SK-N-SH (cell line): ENCODE measurements around the gene UCK2. TPM values are rescaled to one million over a fixed set of nuclear protein-coding genes. Genes with fewer than 3 reads are reported as not detected.

Experiments
- CTCF ChIA-PET: fragments of 300-600, 350-600 bp; formaldehyde crosslinking; extraction: SDS; loops from one replicate; lab custom pipeline; 2021; lab: Yijun Ruan, JAX
- POLR2A ChIA-PET: fragments of 350-600 bp; sonication (Branson Sonifier 250); formaldehyde crosslinking; extraction: SDS; loops from one replicate; lab custom pipeline; 2020; ENCODE audit warnings: antibody characterized with exemption, inconsistent platforms; lab: Yijun Ruan, JAX
- DNase-seq: peaks from one replicate; pipeline ENCODE4 v3.0.0; 2012
- H2AFZ ChIP-seq: fragments of 200-600 bp; sonication (generic); 2 replicates; pipeline ENCODE4 v1.8.1; 2016; ENCODE audit warnings: antibody characterized with exemption, mild to moderate bottlenecking, low read depth
- H3F3A ChIP-seq: fragments of 200-600 bp; sonication (generic); replicated peaks from 2 replicates; pipeline ENCODE3; 2016; ENCODE audit warnings: antibody characterized with exemption, mild to moderate bottlenecking; ENCODE audit not compliant: insufficient read depth
- H3K27ac ChIP-seq, 2 experiments: fragments of 200-500 bp in 1 of 2; fragments of 200-600 bp in 1 of 2; sonication (Bioruptor generic) in 1 of 2; sonication (generic), shearing (Covaris generic) in 1 of 2; 2 replicates each; pipeline versions ENCODE4 v1.5.1 to v1.6.1; 2014 to 2016; ENCODE audit warnings: low read depth in 2 of 2, inconsistent platforms in 1 of 2, low read length in 1 of 2, mild to moderate bottlenecking in 1 of 2, mixed read lengths in 1 of 2
- H3K27me3 ChIP-seq: fragments of 200-600 bp; sonication (generic), shearing (Covaris generic); 2 replicates; pipeline ENCODE4 v1.6.1; 2016; ENCODE audit warnings: mixed run types; ENCODE audit not compliant: insufficient read depth
- H3K36me3 ChIP-seq, 2 experiments: fragments of 200-500 bp in 1 of 2; fragments of 200-600 bp in 1 of 2; sonication (Bioruptor generic) in 1 of 2; sonication (generic) in 1 of 2; replicated peaks in 1 of 2; 2 replicates each; pipeline versions ENCODE3 to v1.5.1; 2014 to 2016; ENCODE audit warnings: low read length in 1 of 2, mild to moderate bottlenecking in 1 of 2; ENCODE audit not compliant: insufficient read depth in 2 of 2, control insufficient read depth in 1 of 2
- H3K4me1 ChIP-seq, 2 experiments: fragments of 200-500 bp in 1 of 2; fragments of 200-600 bp in 1 of 2; sonication (Bioruptor generic) in 1 of 2; sonication (generic), shearing (Covaris generic) in 1 of 2; 2 replicates each; pipeline versions ENCODE4 v1.5.1 to v1.6.1; 2014 to 2016; ENCODE audit warnings: low read depth in 1 of 2, low read length in 1 of 2, mixed run types in 1 of 2; ENCODE audit not compliant: insufficient read depth in 2 of 2, control insufficient read depth in 1 of 2
- H3K4me2 ChIP-seq: fragments of 200-600 bp; sonication (generic), shearing (Covaris generic); 2 replicates; pipeline ENCODE4 v1.6.1; 2017; ENCODE audit warnings: mixed run types
- H3K4me3 ChIP-seq, 2 experiments: fragments of 200-500 bp in 1 of 2; fragments of 200-600 bp in 1 of 2; sonication (Bioruptor generic) in 1 of 2; sonication (generic), shearing (Covaris generic) in 1 of 2; 2 replicates each; pipeline versions ENCODE4 v1.5.1 to v1.8.1; 2014 to 2016; ENCODE audit warnings: low read depth in 2 of 2, inconsistent platforms in 1 of 2, low read length in 1 of 2, mild to moderate bottlenecking in 1 of 2, mixed read lengths in 1 of 2, moderate library complexity in 1 of 2
- H3K79me2 ChIP-seq: fragments of 200-600 bp; sonication (generic); 2 replicates; pipeline ENCODE4 v1.8.1; 2017; ENCODE audit warnings: mild to moderate bottlenecking; ENCODE audit not compliant: insufficient read depth
- H3K9ac ChIP-seq: fragments of 200-600 bp; sonication (generic); 2 replicates; pipeline ENCODE4 v1.6.1; 2017; ENCODE audit warnings: mixed run types
- H3K9me2 ChIP-seq: fragments of 200-600 bp; sonication (generic); 2 replicates; pipeline ENCODE4 v1.6.1; 2017; ENCODE audit warnings: mixed run types
- H3K9me3 ChIP-seq: fragments of 200-600 bp; sonication (generic); 2 replicates; pipeline ENCODE4 v1.6.1; 2017; ENCODE audit warnings: mixed run types, mild to moderate bottlenecking, moderate library complexity
- H4K20me1 ChIP-seq: fragments of 200-600 bp; sonication (generic); 2 replicates; pipeline ENCODE4 v1.6.1; 2017; ENCODE audit warnings: mild to moderate bottlenecking, mixed run types; ENCODE audit not compliant: insufficient read depth
- CHD2 ChIP-seq: fragments of 150-350 bp; IDR thresholded peaks from 2 replicates; pipeline ENCODE4 v1.6.1; 2018; ENCODE audit warnings: low read length; ENCODE audit not compliant: partially characterized antibody
- EP300 ChIP-seq, 2 experiments: IDR thresholded peaks; 2 replicates each; pipeline versions ENCODE4 v1.4.0 to v1.6.1; 2012; ENCODE audit warnings: borderline replicate concordance in 1 of 2, low read depth in 1 of 2, low read length in 1 of 2
- EZH2phosphoT487 ChIP-seq: fragments of 200-600 bp; sonication (generic); IDR thresholded peaks from 2 replicates; pipeline ENCODE4 v1.6.1; 2017; ENCODE audit warnings: low read depth, mixed run types, mild to moderate bottlenecking, antibody characterized with exemption, moderate library complexity, borderline replicate concordance
- FOXJ3 ChIP-seq: sonication (generic); formaldehyde crosslinking; IDR thresholded peaks from 2 replicates; pipeline ENCODE4 v1.5.1; 2020; ENCODE audit warnings: mild to moderate bottlenecking, missing genetic modification reagents
- GABPA ChIP-seq: IDR thresholded peaks from 2 replicates; pipeline ENCODE4 v1.4.0; 2012; ENCODE audit warnings: low read depth, mild to moderate bottlenecking
- GATA2 ChIP-seq: sonication (generic); formaldehyde crosslinking; IDR thresholded peaks from 2 replicates; pipeline ENCODE4 v1.5.0; 2020; ENCODE audit warnings: mild to moderate bottlenecking, missing genetic modification reagents
- IRF3 ChIP-seq: fragments of 150-350 bp; IDR thresholded peaks from 2 replicates; pipeline ENCODE4 v1.6.1; 2016; ENCODE audit warnings: mild to moderate bottlenecking, low read depth, low read length
- MEF2A ChIP-seq: IDR thresholded peaks from 2 replicates; pipeline ENCODE4 v1.4.0; 2012; ENCODE audit warnings: low read depth, borderline replicate concordance
- MXI1 ChIP-seq: IDR thresholded peaks from 2 replicates; pipeline ENCODE4 v1.6.1; 2012; ENCODE audit warnings: mild to moderate bottlenecking, low read depth, low read length, improper control_type of control experiment
- NFIC ChIP-seq: IDR thresholded peaks from 2 replicates; pipeline ENCODE4 v1.4.0; 2012; ENCODE audit warnings: borderline replicate concordance
- NRF1 ChIP-seq: IDR thresholded peaks from 2 replicates; pipeline ENCODE4 v1.6.1; 2012; ENCODE audit warnings: low read depth, mild to moderate bottlenecking, low read length
- POLR2AphosphoS5 ChIP-seq: IDR thresholded peaks from 2 replicates; pipeline ENCODE4 v1.6.1; 2012; ENCODE audit warnings: low read depth, low read length
- RAD21 ChIP-seq: IDR thresholded peaks from 2 replicates; pipeline ENCODE4 v1.6.1; 2012; ENCODE audit warnings: mild to moderate bottlenecking, low read length
- RCOR1 ChIP-seq: fragments of 150-350 bp; IDR thresholded peaks from 2 replicates; pipeline ENCODE4 v1.6.1; 2017; ENCODE audit warnings: antibody characterized with exemption, low read length
- TAF1 ChIP-seq: IDR thresholded peaks from 2 replicates; pipeline ENCODE4 v1.6.1; 2012; ENCODE audit warnings: low read depth, mild to moderate bottlenecking, low read length, moderate library complexity, borderline replicate concordance
- USF1 ChIP-seq: IDR thresholded peaks from 2 replicates; pipeline ENCODE4 v1.4.0; 2012; ENCODE audit warnings: low read depth, borderline replicate concordance
- YY1 ChIP-seq: IDR thresholded peaks from 2 replicates; pipeline ENCODE4 v1.4.0; 2012; ENCODE audit warnings: low read depth, mild to moderate bottlenecking
- WGBS: methylation state at CpG from one replicate; pipeline ENCODE4 v1.1.6; 2017; ENCODE audit warnings: low lambda C conversion rate; 5-methylcytosine and 5-hydroxymethylcytosine counted together
- polyA plus RNA-seq, 3 experiments: library from polyadenylated mRNA; depleted of rRNA; stranded (reverse); fragments of >200 nt; gene quantifications; 2 replicates each; pipeline ENCODE4 v1.2.3, GENCODE V29; 2012
- TF ChIP-seq, protein P1 (sequence below): IDR thresholded peaks from 2 replicates; pipeline ENCODE4; 2012
- TF ChIP-seq, protein P2 (sequence below): IDR thresholded peaks from 2 replicates; pipeline ENCODE4 v1.4.0; 2012; ENCODE audit warnings: low read depth
- TF ChIP-seq, protein P3 (sequence below): IDR thresholded peaks from 2 replicates; pipeline ENCODE4 v1.6.1; 2012; ENCODE audit warnings: mild to moderate bottlenecking, low read depth, low read length, moderate library complexity

UCK2 gene
- polyA plus RNA-seq, 1 of the 3 experiments (the other 2 are of a cell fraction): 53.7 TPM

GRCh38 chr1:165877411-165877810 lies 50.0 kb downstream of the UCK2 start:
- Histone ChIP-seq H4K20me1 (no peaks in the 10 kb centered on the region; the same call in 1 of the 2 replicates), H3K9ac (no peak overlapping the region), H3K27me3 (no peaks in the 10 kb centered on the region), H3K36me3 (no peaks in the 10 kb centered on the region), H3K9me3 (no peaks in the 10 kb centered on the region), H3K27ac (no peak overlapping the region), H3F3A (no peaks in the 10 kb centered on the region), H3K79me2 (peaks cover 85% of the 10 kb centered on the region), H3K4me3 (no peak overlapping the region), H3K4me1 (peaks cover 0 to 4% of the 10 kb centered on the region in 2 experiments; a peak in 1 of 4 replicates), H3K4me2 (no peak overlapping the region), H2AFZ (no peak overlapping the region), H3K9me2 (no peaks in the 10 kb centered on the region)
- DNase-seq: no peak
- ChIA-PET POLR2A (no interaction called here), CTCF (no interaction called here)
- TF ChIP-seq TAF1 (no peak), CHD2 (no peak), EP300 (IDR thresholded peaks at IDR 0.05; ENCODE audit: borderline replicate concordance in 1 of 2, low read depth in 1 of 2, low read length in 1 of 2) (no peak), MXI1 (no peak), EZH2phosphoT487 (no peak), GATA2 (no peak), FOXJ3 (no peak), YY1 (no peak), POLR2AphosphoS5 (no peak), NFIC (no peak), MEF2A (no peak), NRF1 (no peak), RCOR1 (no peak)
- TF ChIP-seq, protein P1, sequence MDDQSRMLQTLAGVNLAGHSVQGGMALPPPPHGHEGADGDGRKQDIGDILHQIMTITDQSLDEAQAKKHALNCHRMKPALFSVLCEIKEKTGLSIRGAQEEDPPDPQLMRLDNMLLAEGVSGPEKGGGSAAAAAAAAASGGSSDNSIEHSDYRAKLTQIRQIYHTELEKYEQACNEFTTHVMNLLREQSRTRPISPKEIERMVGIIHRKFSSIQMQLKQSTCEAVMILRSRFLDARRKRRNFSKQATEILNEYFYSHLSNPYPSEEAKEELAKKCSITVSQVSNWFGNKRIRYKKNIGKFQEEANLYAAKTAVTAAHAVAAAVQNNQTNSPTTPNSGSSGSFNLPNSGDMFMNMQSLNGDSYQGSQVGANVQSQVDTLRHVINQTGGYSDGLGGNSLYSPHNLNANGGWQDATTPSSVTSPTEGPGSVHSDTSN: no peak
- TF ChIP-seq, protein P2, sequence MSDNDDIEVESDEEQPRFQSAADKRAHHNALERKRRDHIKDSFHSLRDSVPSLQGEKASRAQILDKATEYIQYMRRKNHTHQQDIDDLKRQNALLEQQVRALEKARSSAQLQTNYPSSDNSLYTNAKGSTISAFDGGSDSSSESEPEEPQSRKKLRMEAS: no peak
- WGBS: 95% methylated on average over 9 of the region's 9 CpGs

GRCh38 chr1:165877940-165878556 lies 50.6 kb downstream of the UCK2 start:
- Histone ChIP-seq H3F3A (no peaks in the 10 kb centered on the region), H3K27ac (no peak overlapping the region), H3K4me2 (no peak overlapping the region), H3K4me1 (peaks cover 0 to 4% of the 10 kb centered on the region in 2 experiments; a peak in 1 of 4 replicates), H4K20me1 (no peaks in the 10 kb centered on the region; the same call in 1 of the 2 replicates), H3K36me3 (no peaks in the 10 kb centered on the region), H3K9me2 (no peaks in the 10 kb centered on the region), H2AFZ (no peak overlapping the region), H3K9me3 (no peaks in the 10 kb centered on the region), H3K27me3 (no peaks in the 10 kb centered on the region), H3K4me3 (no peak overlapping the region), H3K79me2 (peaks cover 79% of the 10 kb centered on the region), H3K9ac (no peak overlapping the region)
- WGBS: 92% methylated on average over 7 of the region's 7 CpGs
- POLR2A ChIA-PET: no interaction called here
- DNase-seq: no peak
- CTCF ChIA-PET: no interaction called here
- TF ChIP-seq GABPA: no peak
- TF ChIP-seq, protein P3, sequence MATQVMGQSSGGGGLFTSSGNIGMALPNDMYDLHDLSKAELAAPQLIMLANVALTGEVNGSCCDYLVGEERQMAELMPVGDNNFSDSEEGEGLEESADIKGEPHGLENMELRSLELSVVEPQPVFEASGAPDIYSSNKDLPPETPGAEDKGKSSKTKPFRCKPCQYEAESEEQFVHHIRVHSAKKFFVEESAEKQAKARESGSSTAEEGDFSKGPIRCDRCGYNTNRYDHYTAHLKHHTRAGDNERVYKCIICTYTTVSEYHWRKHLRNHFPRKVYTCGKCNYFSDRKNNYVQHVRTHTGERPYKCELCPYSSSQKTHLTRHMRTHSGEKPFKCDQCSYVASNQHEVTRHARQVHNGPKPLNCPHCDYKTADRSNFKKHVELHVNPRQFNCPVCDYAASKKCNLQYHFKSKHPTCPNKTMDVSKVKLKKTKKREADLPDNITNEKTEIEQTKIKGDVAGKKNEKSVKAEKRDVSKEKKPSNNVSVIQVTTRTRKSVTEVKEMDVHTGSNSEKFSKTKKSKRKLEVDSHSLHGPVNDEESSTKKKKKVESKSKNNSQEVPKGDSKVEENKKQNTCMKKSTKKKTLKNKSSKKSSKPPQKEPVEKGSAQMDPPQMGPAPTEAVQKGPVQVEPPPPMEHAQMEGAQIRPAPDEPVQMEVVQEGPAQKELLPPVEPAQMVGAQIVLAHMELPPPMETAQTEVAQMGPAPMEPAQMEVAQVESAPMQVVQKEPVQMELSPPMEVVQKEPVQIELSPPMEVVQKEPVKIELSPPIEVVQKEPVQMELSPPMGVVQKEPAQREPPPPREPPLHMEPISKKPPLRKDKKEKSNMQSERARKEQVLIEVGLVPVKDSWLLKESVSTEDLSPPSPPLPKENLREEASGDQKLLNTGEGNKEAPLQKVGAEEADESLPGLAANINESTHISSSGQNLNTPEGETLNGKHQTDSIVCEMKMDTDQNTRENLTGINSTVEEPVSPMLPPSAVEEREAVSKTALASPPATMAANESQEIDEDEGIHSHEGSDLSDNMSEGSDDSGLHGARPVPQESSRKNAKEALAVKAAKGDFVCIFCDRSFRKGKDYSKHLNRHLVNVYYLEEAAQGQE: no peak
- TF ChIP-seq, protein P1: no peak
- no peak for TF ChIP-seq USF1
- TF ChIP-seq IRF3: no peak
- TF ChIP-seq RAD21: no peak
